Testis (tissue), 2 donors: Measurements from ENCODE around the gene DUSP7.

Source experiments
- POLR2A ChIP-seq: fragments of 450-650 bp; IDR thresholded peaks from one replicate; pipeline ENCODE4 v1.6.1; 2017; ENCODE audit warnings: antibody characterized with exemption, mild to moderate bottlenecking, moderate library complexity
- TF ChIP-seq, protein P1 (sequence below), 3 experiments: fragments of 450-650 bp in 2 of 3; fragments of 200-600 bp in 1 of 3; sonication (generic) in 1 of 3; IDR thresholded peaks; one replicate each; pipeline ENCODE4 v1.5.1; 2016 to 2019; ENCODE audit warnings: antibody characterized with exemption in 3 of 3, mild to moderate bottlenecking in 2 of 3, moderate library complexity in 1 of 3

DNA sequence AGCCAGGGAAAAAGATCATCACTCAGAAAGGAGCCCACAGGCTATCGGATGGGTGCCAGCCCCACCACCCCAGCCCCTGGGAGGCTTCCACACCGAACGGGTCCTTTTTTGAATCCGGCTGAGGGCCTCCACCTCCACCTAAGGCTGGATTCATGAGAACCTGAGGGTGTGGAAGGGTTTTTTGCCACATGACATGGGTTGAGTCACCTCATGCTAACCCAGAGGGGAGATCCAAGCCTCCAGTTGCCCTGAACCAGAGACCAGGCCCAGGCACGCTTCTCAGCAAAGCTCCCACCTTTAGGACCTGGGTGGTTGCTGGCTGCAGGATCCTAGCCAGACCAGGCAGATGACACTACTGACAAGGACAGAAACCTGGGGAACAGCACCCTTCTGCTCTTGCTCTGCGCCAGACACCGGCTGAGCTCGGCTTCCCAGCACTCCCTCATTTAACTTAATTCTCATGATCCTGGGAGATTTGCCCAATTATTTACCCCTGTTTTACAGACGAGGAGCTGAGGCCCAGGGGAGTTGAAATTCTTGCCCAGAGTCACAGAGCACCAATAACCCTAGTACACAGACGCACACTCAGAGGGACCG lies 25.6 kb downstream of the DUSP7 start:
- TF ChIP-seq, protein P1, sequence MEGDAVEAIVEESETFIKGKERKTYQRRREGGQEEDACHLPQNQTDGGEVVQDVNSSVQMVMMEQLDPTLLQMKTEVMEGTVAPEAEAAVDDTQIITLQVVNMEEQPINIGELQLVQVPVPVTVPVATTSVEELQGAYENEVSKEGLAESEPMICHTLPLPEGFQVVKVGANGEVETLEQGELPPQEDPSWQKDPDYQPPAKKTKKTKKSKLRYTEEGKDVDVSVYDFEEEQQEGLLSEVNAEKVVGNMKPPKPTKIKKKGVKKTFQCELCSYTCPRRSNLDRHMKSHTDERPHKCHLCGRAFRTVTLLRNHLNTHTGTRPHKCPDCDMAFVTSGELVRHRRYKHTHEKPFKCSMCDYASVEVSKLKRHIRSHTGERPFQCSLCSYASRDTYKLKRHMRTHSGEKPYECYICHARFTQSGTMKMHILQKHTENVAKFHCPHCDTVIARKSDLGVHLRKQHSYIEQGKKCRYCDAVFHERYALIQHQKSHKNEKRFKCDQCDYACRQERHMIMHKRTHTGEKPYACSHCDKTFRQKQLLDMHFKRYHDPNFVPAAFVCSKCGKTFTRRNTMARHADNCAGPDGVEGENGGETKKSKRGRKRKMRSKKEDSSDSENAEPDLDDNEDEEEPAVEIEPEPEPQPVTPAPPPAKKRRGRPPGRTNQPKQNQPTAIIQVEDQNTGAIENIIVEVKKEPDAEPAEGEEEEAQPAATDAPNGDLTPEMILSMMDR (IDR thresholded peaks at IDR 0.05) = no peak
- TF ChIP-seq POLR2A = no peak
